Gastrocnemius medialis (tissue), 4 donors: ENCODE data around the gene CAMTA1.

Experiments used
- CTCF ChIP-seq, 5 experiments: fragments of 450-650 bp in 3 of 5; fragments of 200-600 bp in 2 of 5; sonication (generic) in 2 of 5; IDR thresholded peaks in 4 of 5; conservative IDR thresholded peaks in 1 of 5; 1 replicate in 4 of 5; 2 replicates in 1 of 5; pipeline ENCODE4 v1.5.1; 2016 to 2019; ENCODE audit warnings: antibody characterized with exemption in 5 of 5, mild to moderate bottlenecking in 3 of 5, moderate library complexity in 3 of 5
- POLR2A ChIP-seq, 2 donors: fragments of 450-650 bp; IDR thresholded peaks; one replicate each; pipeline ENCODE4 v1.6.1; 2017; ENCODE audit warnings: antibody characterized with exemption in 2 of 2, mild to moderate bottlenecking in 2 of 2, moderate library complexity in 2 of 2

GRCh38 chr1:7371926-7372325 lies 586.7 kb downstream of the CAMTA1 start:
- TF ChIP-seq CTCF (IDR thresholded peaks at IDR 0.05 in 4 of 5, conservative IDR thresholded peaks at IDR 0.05 in 1 of 5) (no peak), POLR2A (IDR thresholded peaks at IDR 0.05) (no peak)
